Muscle of back (tissue), 10 donors: ENCODE results near the gene ACSM2A. TPM values are rescaled to one million over a fixed set of nuclear protein-coding genes. Genes with fewer than 3 reads are reported as not detected.

Source experiments
- polyA plus RNA-seq, 10 donors: library from polyadenylated mRNA; unstranded; fragments of 120-200 nt; gene quantifications; one replicate each; pipeline ENCODE4 v1.2.1, GENCODE V29; 2013; ENCODE audit not compliant: insufficient read length in 10 of 10

Gene ACSM2A
- polyA plus RNA-seq, 10 donors, result 0.12 to 0.62 (median 0.34) TPM

Other genes starting within 250 kb of the ACSM2A start
- gene GP2, start 124.0 kb upstream of the ACSM2A start, polyA plus RNA-seq, result under 1 TPM in 1 of 10 donors, not detected in 9; 0.05 TPM
- under 1 TPM in 2 of 10 donors, not detected in 8; 0.17 to 0.18 TPM for gene UMOD, start 98.8 kb upstream of the ACSM2A start, polyA plus RNA-seq
- not detected for gene PDILT, start 46.8 kb upstream of the ACSM2A start, polyA plus RNA-seq
- 1 to 10 TPM in 1 of 10 donors, under 1 TPM in 7, not detected in 2; 0.17 to 2.9 (median 0.34) TPM for gene ACSM5, start 42.0 kb upstream of the ACSM2A start, polyA plus RNA-seq
- 1 to 10 TPM in 1 of 10 donors, under 1 TPM in 8, not detected in 1; 0.19 to 1.2 (median 0.45) TPM for gene ACSM2B, start 124.8 kb downstream of the ACSM2A start, polyA plus RNA-seq
- gene ACSM1, start 246.2 kb downstream of the ACSM2A start, polyA plus RNA-seq, result under 1 TPM in 2 of 10 donors, not detected in 8; 0.10 to 0.24 TPM